Suprapubic skin (tissue), 4 donors: ENCODE results near the gene KRTAP5-3. TPM values are rescaled to one million over a fixed set of nuclear protein-coding genes. Genes with fewer than 3 reads are reported as not detected.

Experiments used
- DNase-seq, 2 donors: peaks; one replicate each; pipeline ENCODE4 v3.0.0-alpha.2; 2019; ENCODE audit warnings: low spot score in 2 of 2
- H3K27ac ChIP-seq: fragments of 200-600 bp; sonication (generic); one replicate; pipeline ENCODE4 v1.5.1; 2019
- H3K27me3 ChIP-seq: fragments of 200-600 bp; sonication (generic); one replicate; pipeline ENCODE4 v1.5.1; 2019
- H3K36me3 ChIP-seq: fragments of 200-600 bp; sonication (generic); one replicate; pipeline ENCODE4 v1.5.1; 2019
- H3K4me1 ChIP-seq: fragments of 200-600 bp; sonication (generic); one replicate; pipeline ENCODE4 v1.5.1; 2019
- H3K4me3 ChIP-seq: fragments of 200-600 bp; sonication (generic); one replicate; pipeline ENCODE4 v1.5.1; 2019; ENCODE audit warnings: mild to moderate bottlenecking
- H3K9me3 ChIP-seq: fragments of 200-600 bp; sonication (generic); one replicate; pipeline ENCODE4 v1.5.1; 2019
- EP300 ChIP-seq: sonication (generic); formaldehyde crosslinking; IDR thresholded peaks from one replicate; pipeline ENCODE4 v1.6.1; 2017; ENCODE audit warnings: antibody characterized with exemption
- POLR2A ChIP-seq, 2 donors: fragments of 450-650 bp; IDR thresholded peaks; one replicate each; pipeline ENCODE4 v1.6.1; 2017; ENCODE audit warnings: antibody characterized with exemption in 2 of 2, mild to moderate bottlenecking in 2 of 2, moderate library complexity in 2 of 2
- POLR2AphosphoS5 ChIP-seq, 3 donors: sonication (generic); formaldehyde crosslinking; IDR thresholded peaks; one replicate each; pipeline ENCODE4 v1.6.1; 2017; ENCODE audit warnings: antibody characterized with exemption in 3 of 3
- WGBS: methylation state at CpG from one replicate; pipeline ENCODE4 v1.1.5; 2018; 5-methylcytosine and 5-hydroxymethylcytosine counted together
- total RNA-seq, 4 donors: library from RNA; depleted of rRNA; stranded (reverse); fragments of >200 nt; gene quantifications; one replicate each; pipeline ENCODE4 v1.1.0, GENCODE V29; 2016
- TF ChIP-seq, protein P1 (sequence below), 2 donors: fragments of 200-600 bp in 1 of 2; fragments of 450-650 bp in 1 of 2; sonication (generic) in 1 of 2; IDR thresholded peaks; one replicate each; pipeline ENCODE4 v1.5.1; 2016 to 2019; ENCODE audit warnings: antibody characterized with exemption in 2 of 2, mild to moderate bottlenecking in 1 of 2, moderate library complexity in 1 of 2

Gene KRTAP5-3
- total RNA-seq, 4 donors from 2014 or later, result 3.7 to 14.9 (median 4.4) TPM; not detected in 1

DNA sequence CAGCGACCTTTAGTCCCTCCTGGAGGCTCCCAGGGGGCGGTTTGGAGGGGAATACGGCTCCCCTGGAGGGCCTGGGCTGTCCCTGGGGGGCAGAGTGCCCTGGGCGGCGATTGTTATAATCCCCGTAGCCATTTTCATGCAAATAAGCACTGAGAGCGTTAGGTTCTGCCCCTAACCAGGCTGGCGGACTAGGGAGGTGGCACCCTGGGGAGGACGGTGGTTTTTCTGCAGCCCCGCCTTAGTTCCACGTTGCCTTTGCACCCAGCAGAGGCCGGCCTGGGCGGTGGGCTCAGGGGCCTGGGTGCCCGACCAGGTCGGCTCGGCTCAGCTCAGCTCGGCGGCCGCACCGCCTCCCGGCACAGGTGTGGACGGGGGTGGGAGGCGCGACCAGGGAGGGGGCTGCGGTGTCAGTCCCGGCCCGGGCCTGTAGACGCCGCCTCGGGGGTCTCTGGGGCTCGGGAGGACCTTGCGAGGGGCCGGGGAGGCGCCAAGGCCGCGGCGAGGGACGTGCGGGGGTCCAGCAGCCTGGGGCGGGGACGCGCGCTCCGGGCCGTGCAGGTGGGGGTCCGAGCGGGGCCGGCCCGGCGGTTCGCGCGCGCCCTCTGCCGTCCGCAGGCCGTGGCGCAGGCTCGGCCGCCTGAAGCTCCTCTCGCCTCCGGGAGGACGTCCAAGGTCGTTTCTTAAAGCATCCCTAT is 33.9 kb downstream of the KRTAP5-3 start:
- no peak for DNase-seq
- Histone ChIP-seq H3K4me3 (peak overlapping the region; percentile 57), H3K4me1 (peaks cover 44% of the 10 kb centered on the region), H3K9me3 (peaks cover 10% of the 10 kb centered on the region), H3K27ac (peak overlapping the region; percentile 68), H3K36me3 (no peaks in the 10 kb centered on the region), H3K27me3 (peaks cover 46% of the 10 kb centered on the region)
- whole genome bisulfite sequencing, result 0% methylated on average over 14 of the region's 64 CpGs
- TF ChIP-seq, protein P1, sequence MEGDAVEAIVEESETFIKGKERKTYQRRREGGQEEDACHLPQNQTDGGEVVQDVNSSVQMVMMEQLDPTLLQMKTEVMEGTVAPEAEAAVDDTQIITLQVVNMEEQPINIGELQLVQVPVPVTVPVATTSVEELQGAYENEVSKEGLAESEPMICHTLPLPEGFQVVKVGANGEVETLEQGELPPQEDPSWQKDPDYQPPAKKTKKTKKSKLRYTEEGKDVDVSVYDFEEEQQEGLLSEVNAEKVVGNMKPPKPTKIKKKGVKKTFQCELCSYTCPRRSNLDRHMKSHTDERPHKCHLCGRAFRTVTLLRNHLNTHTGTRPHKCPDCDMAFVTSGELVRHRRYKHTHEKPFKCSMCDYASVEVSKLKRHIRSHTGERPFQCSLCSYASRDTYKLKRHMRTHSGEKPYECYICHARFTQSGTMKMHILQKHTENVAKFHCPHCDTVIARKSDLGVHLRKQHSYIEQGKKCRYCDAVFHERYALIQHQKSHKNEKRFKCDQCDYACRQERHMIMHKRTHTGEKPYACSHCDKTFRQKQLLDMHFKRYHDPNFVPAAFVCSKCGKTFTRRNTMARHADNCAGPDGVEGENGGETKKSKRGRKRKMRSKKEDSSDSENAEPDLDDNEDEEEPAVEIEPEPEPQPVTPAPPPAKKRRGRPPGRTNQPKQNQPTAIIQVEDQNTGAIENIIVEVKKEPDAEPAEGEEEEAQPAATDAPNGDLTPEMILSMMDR (IDR thresholded peaks at IDR 0.05), result peak; percentile 50 to 93
- TF ChIP-seq POLR2AphosphoS5 (IDR thresholded peaks at IDR 0.05) (no peak), POLR2A (IDR thresholded peaks at IDR 0.05) (no peak)

DNA sequence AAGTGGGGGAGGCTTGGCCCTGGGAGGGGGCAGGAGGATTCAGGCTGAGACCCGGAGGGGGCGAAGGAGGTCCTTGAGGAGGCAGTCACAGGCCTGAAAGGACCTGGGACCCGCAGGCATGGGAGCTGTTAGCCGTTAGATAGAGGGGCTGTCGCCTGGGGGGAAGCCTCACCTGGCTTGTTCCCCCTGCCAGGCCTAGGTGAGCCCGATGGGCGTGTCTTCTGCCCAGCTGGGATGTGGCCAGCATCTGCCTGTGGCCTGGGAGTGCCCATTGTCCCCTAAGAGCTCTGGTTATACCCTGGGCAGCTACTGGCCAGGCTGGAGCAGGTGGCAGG is 34.4 kb downstream of the KRTAP5-3 start:
- TF ChIP-seq EP300, result no peak
- no peak for TF ChIP-seq POLR2AphosphoS5 (IDR thresholded peaks at IDR 0.05)
- TF ChIP-seq, protein P1 (IDR thresholded peaks at IDR 0.05), result no peak
- no peak for TF ChIP-seq POLR2A (IDR thresholded peaks at IDR 0.05)
- no peak for DNase-seq
- WGBS, result 14% methylated on average over 4 of the region's 7 CpGs
- Histone ChIP-seq H3K9me3 (peaks cover 10% of the 10 kb centered on the region), H3K4me1 (peaks cover 46% of the 10 kb centered on the region), H3K4me3 (peak overlapping the region; percentile 57), H3K36me3 (no peaks in the 10 kb centered on the region), H3K27ac (peak overlapping the region; percentile 68), H3K27me3 (peaks cover 46% of the 10 kb centered on the region)

DNA sequence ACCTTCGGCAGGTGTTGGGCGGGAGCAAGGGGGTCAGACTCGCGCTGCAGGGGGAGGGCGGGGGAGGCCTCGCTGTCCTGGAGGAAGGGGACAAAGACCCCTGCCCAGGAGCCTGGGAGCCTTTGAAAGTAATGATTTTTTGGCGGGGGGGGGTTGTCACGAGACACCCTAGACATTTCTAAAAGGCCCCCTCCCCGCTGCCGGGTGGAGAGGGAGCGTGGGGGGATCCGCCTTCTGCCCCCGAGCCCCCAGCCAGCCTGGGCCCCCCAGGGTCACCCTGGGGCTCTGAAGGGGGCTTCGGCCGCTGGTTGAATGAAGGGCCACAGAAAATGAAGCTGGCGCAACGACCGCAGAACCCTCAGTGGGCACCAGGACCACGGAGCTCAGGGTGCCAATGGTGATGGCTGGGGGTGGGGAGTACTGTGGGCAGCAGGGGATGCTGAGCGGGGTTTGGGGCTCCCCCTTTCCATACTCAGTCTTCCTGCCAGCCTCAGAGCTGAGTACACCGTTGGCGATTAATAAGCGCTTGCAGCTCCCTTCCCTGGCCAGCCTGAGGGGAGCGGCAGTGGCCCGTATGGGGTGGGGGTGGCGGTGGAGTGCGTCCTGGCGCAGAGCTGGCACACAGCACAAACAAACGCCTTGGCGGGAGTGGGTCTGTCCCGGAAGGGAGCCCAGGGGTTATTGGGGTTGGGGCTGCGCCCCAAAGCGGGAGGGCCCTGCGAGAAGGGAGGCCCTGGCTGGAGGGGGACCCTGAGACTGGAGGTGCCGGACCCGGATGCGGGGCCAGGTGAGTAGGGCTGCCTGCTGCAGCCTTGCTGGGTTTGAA is 35.0 kb downstream of the KRTAP5-3 start:
- Histone ChIP-seq H3K36me3 (no peaks in the 10 kb centered on the region), H3K4me3 (peak overlapping the region; percentile 57), H3K9me3 (peaks cover 4% of the 10 kb centered on the region), H3K27ac (peak overlapping the region; percentile 68), H3K27me3 (peaks cover 46% of the 10 kb centered on the region), H3K4me1 (peaks cover 46% of the 10 kb centered on the region)
- WGBS, result 4% methylated on average over 9 of the region's 37 CpGs
- DNase-seq, result no peak
- no peak for TF ChIP-seq POLR2A (IDR thresholded peaks at IDR 0.05)

DNA sequence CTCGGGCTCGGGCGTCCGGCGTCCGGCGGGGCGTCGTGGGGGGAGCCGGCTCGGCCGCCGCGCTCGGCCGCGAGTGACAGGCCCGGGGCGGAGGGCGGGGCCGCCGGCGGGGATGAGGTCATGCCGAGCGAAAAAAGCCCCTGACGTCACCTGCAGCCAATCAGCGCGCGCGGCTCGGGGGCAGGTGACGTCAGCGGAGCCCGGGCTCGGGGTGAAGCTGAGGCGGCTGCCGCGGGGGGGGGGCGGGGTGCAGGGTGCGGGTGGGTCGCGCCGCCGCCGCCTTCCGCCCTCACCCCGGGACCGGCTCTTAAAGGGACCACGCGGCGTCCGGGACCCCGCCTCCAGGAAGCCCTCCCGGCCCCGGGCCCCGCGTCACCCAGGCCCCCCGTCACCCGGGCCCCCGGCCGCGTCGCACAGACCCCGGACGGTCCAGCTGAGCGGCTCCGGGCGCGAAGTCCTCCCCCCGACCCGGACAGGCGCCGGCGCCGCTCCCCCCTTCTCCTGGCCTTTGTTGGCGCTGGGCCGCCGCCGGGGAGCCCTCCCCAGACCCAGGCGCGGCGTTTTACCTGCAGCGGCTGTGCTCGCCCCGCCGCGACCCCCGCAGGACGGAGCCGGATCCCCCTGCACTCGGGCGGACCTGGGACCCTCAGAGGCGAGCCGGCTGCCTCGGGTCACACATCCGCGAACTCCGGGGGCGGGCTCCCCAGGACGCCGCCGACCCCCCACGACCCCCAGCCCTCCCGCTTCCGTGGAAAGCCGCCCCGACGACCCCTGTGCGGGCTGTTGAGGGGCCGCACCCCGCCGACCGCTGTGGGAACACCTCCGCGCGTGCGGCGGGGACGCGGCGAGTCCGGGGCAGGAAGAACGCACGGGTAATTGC is 35.8 kb downstream of the KRTAP5-3 start, which contains the start of gene DUSP8:
Gene DUSP8 (minus strand): TSS at position 75 of the 880 bp plus-strand sequence. CDS start 6,445 bp downstream, outside the sequence.
- TF ChIP-seq POLR2A (IDR thresholded peaks at IDR 0.05), result peak in 1 of 2 donors; percentile 38
- no peak for TF ChIP-seq EP300
- Histone ChIP-seq H3K4me3 (peak within 1 kb of the TSS; percentile 57), H3K4me1 (peaks cover 46% of the 10 kb centered on the region), H3K9me3 (no peaks in the 10 kb centered on the region), H3K27ac (peak within 1 kb of the TSS; percentile 49), H3K36me3 (no peaks in the 10 kb centered on the region), H3K27me3 (peaks cover 40% of the 10 kb centered on the region)
- WGBS, result under 1% methylated on average over 38 of the region's 124 CpGs
- peak; percentile 93 to 94 for DNase-seq

DNA sequence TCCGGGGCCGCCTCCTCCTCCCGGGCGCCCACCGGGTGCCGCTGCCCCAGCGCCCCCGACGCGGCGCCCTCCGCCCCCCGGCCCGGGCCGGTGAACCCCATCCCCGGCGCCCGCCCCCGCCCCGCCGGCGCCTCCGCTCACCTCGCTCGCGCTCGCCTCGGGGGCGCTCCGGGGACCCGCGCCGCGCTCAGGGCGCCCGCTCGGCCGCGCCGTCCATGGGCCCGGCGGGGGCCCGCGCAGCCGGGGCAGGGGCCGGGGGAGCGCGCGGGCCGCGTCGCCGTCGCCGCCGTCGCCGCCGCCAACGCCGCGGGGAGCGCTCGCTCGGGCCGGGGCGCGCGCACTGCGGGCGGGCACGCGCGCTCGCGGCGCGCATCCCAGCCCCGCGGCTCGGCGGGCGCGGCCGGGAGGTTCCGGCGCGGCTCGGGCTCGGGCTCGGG is 36.5 kb downstream of the KRTAP5-3 start:
- no peaks in the 10 kb centered on the region for H3K9me3 ChIP-seq
- WGBS, result 0% methylated on average over 2 of the region's 91 CpGs
- H3K36me3 ChIP-seq, result no peaks in the 10 kb centered on the region
- TF ChIP-seq POLR2AphosphoS5 (IDR thresholded peaks at IDR 0.05) (no peak), POLR2A (IDR thresholded peaks at IDR 0.05) (no peak), EP300 (no peak)
- peak overlapping the region; percentile 57 for H3K4me3 ChIP-seq
- H3K27ac ChIP-seq, result peak overlapping the region; percentile 7
- no peak for DNase-seq
- H3K27me3 ChIP-seq, result peaks cover 40% of the 10 kb centered on the region
- peaks cover 46% of the 10 kb centered on the region for H3K4me1 ChIP-seq
